Measurements from ENCODE around the gene TAF6.

GRCh38 chr7:100158229-100159098, 39.3 kb upstream of the TAF6 start, which contains the start of gene TRAPPC14:
- TF ChIP-seq PRDM10 (tag by site-specific recombination; IDR thresholded peaks at IDR 0.05) (peak; percentile 32; the same call in 1 of the 2 replicates), ZNF112 (tag by site-specific recombination; IDR thresholded peaks at IDR 0.05) (no peak), CTCF (tag by site-specific recombination; IDR thresholded peaks at IDR 0.05) (no peak), ZNF132 (tag by site-specific recombination; IDR thresholded peaks at IDR 0.05; ENCODE audit: borderline replicate concordance) (no peak), ZNF138 (tag by site-specific recombination; IDR thresholded peaks at IDR 0.05; ENCODE audit: borderline replicate concordance) (no peak), HIC1 (tag by site-specific recombination; IDR thresholded peaks at IDR 0.05) (no peak), KLF10 (tag by site-specific recombination; IDR thresholded peaks at IDR 0.05) (peak; percentile 72), HOXA7 (CRISPR knock-in tag; IDR thresholded peaks at IDR 0.05; ENCODE audit: borderline replicate concordance) (no peak), ZBTB20 (tag by site-specific recombination; IDR thresholded peaks at IDR 0.05) (peak; percentile 100), FEZF1 (tag by site-specific recombination; IDR thresholded peaks at IDR 0.05) (no peak), ZBTB49 (tag by site-specific recombination; IDR thresholded peaks at IDR 0.05; ENCODE audit: low read depth) (no peak)

All from HEK293 (cell line).